CD8-positive, alpha-beta memory T cell (primary cell): ENCODE results near the gene TCF21. TPM values are rescaled to one million over a fixed set of nuclear protein-coding genes. Genes with fewer than 3 reads are reported as not detected.
"Not testable (repeated sequence)": the region's sequence is repeated elsewhere in the genome, so short reads cannot be mapped to it uniquely, and the experiment has no call there.

Source experiments
- CTCF ChIA-PET: fragments of 350-600 bp; sonication (Branson Sonifier 250); formaldehyde crosslinking; loops from one replicate; lab custom pipeline; 2021; ENCODE audit warnings: antibody characterized with exemption; lab: Charles Lee
- POLR2A ChIA-PET: fragments of 350-600 bp; sonication (Branson Sonifier 250); formaldehyde crosslinking; loops from one replicate; lab custom pipeline; 2021; ENCODE audit warnings: antibody characterized with exemption; lab: Charles Lee
- DNase-seq, 5 donors: peaks; one replicate each; pipeline versions ENCODE4 v3.0.0 to v3.0.0-alpha.2; 2020 to 2022; ENCODE audit warnings: mixed read lengths in 1 of 5
- H3K27ac ChIP-seq: one replicate; pipeline ENCODE4 v1.7.0; 2013; ENCODE audit warnings: low read depth, mild to moderate bottlenecking, low read length, moderate library complexity
- H3K27me3 ChIP-seq: 2 replicates; pipeline ENCODE4 v1.7.0; 2013; ENCODE audit warnings: low read length, mild to moderate bottlenecking; ENCODE audit not compliant: insufficient read depth, poor library complexity, severe bottlenecking
- H3K36me3 ChIP-seq: 2 replicates; pipeline ENCODE4 v1.7.0; 2013; ENCODE audit warnings: mild to moderate bottlenecking, low read length, moderate library complexity; ENCODE audit not compliant: insufficient read depth
- H3K4me1 ChIP-seq: 2 replicates; pipeline ENCODE4 v1.7.0; 2013; ENCODE audit warnings: mild to moderate bottlenecking, low read length, moderate library complexity; ENCODE audit not compliant: insufficient read depth
- H3K4me3 ChIP-seq: 2 replicates; pipeline ENCODE4 v1.7.0; 2013; ENCODE audit warnings: mild to moderate bottlenecking, low read length
- H3K9me3 ChIP-seq: 2 replicates; pipeline ENCODE4 v1.7.0; 2013; ENCODE audit warnings: mild to moderate bottlenecking, low read length
- H3K27ac Mint-ChIP-seq, 8 donors: one replicate each; pipeline ENCODE4 v1.8.0; 2020 to 2021; ENCODE audit warnings: mixed read lengths in 8 of 8, mild to moderate bottlenecking in 6 of 8, inconsistent platforms in 3 of 8, moderate library complexity in 3 of 8
- H3K27me3 Mint-ChIP-seq, 2 donors: one replicate each; pipeline ENCODE4 v1.8.0; 2020 to 2021; ENCODE audit warnings: mixed read lengths in 2 of 2, mild to moderate bottlenecking in 1 of 2, moderate library complexity in 1 of 2
- H3K36me3 Mint-ChIP-seq, 3 donors: one replicate each; pipeline ENCODE4 v1.8.0; 2020 to 2021; ENCODE audit warnings: mixed read lengths in 3 of 3, inconsistent platforms in 1 of 3, mild to moderate bottlenecking in 1 of 3
- H3K4me1 Mint-ChIP-seq, 3 donors: one replicate each; pipeline ENCODE4 v1.8.0; 2020 to 2021; ENCODE audit warnings: mixed read lengths in 3 of 3, inconsistent platforms in 1 of 3, mild to moderate bottlenecking in 1 of 3
- H3K4me3 Mint-ChIP-seq, 7 donors: one replicate each; pipeline ENCODE4 v1.8.0; 2020 to 2021; ENCODE audit warnings: mixed read lengths in 7 of 7, mild to moderate bottlenecking in 6 of 7, moderate library complexity in 4 of 7, inconsistent platforms in 2 of 7
- H3K9me3 Mint-ChIP-seq, 5 donors: one replicate each; pipeline ENCODE4 v1.8.0; 2020 to 2022; ENCODE audit warnings: mixed read lengths in 5 of 5, mild to moderate bottlenecking in 3 of 5, moderate library complexity in 2 of 5, inconsistent platforms in 1 of 5
- polyA plus RNA-seq: library from polyadenylated mRNA; unstranded; fragments of 300-500 nt; fragmentation: Illumina TruSeq; gene quantifications from one replicate; pipeline ENCODE4 v1.2.3, GENCODE V29; 2021
- total RNA-seq, 2 experiments: library from RNA; stranded (reverse); gene quantifications; one replicate each; pipeline ENCODE4 v1.2.3, GENCODE V29; 2021

TCF21 gene
- total and polyA plus RNA-seq, 3 experiments from 2014 or later, result not detected

- H3K36me3 Mint-ChIP-seq, result no peaks in the 10 kb centered on the region
These were observed 32.9 kb upstream of the TCF21 start for GRCh38 chr6:133855991-133856370.

GRCh38 chr6:133856911-133857310, 32.0 kb upstream of the TCF21 start:
- Mint-ChIP-seq H3K4me1 (peaks cover 4 to 16% (median 6%) of the 10 kb centered on the region in 3 donors), H3K9me3 (peaks cover 7 to 21% (median 14%) of the 10 kb centered on the region in 5 donors), H3K27me3 (peaks cover 33 to 66% of the 10 kb centered on the region in 2 donors), H3K36me3 (no peaks in the 10 kb centered on the region), H3K4me3 (no peak overlapping the region), H3K27ac (no peak overlapping the region)
- Histone ChIP-seq H3K4me3 (no peak overlapping the region), H3K27ac (no peak overlapping the region), H3K27me3 (peaks cover 19% of the 10 kb centered on the region), H3K36me3 (no peaks in the 10 kb centered on the region), H3K9me3 (no peaks in the 10 kb centered on the region), H3K4me1 (no peaks in the 10 kb centered on the region)
- no peak for DNase-seq
- CTCF ChIA-PET, result no interaction called here
- POLR2A ChIA-PET, result no interaction called here

More at GRCh38 chr6:133855991-133856370, 32.9 kb upstream of the TCF21 start:
- DNase-seq, result no peak
- peaks cover 34 to 65% of the 10 kb centered on the region in 2 donors for H3K27me3 Mint-ChIP-seq
- Histone ChIP-seq H3K36me3 (no peaks in the 10 kb centered on the region), H3K4me3 (no peak overlapping the region), H3K27ac (no peak overlapping the region), H3K9me3 (no peaks in the 10 kb centered on the region), H3K27me3 (peaks cover 19% of the 10 kb centered on the region), H3K4me1 (no peaks in the 10 kb centered on the region)
- H3K27ac Mint-ChIP-seq, result no peak overlapping the region
- peaks cover 4 to 16% (median 6%) of the 10 kb centered on the region in 3 donors for H3K4me1 Mint-ChIP-seq
- H3K4me3 Mint-ChIP-seq, result no peak overlapping the region
- POLR2A ChIA-PET, result no interaction called here
- CTCF ChIA-PET, result no interaction called here
- H3K9me3 Mint-ChIP-seq, result peaks cover 5 to 13% (median 8%) of the 10 kb centered on the region in 5 donors

GRCh38 chr6:133857696-133858095, 31.2 kb upstream of the TCF21 start:
- Mint-ChIP-seq H3K9me3 (peaks cover 13 to 28% (median 22%) of the 10 kb centered on the region in 5 donors), H3K27ac (no peak overlapping the region), H3K4me1 (peaks cover 4 to 16% (median 6%) of the 10 kb centered on the region in 3 donors), H3K36me3 (peaks cover 0 to 2% (median 0%) of the 10 kb centered on the region in 3 donors), H3K27me3 (peaks cover 33 to 68% of the 10 kb centered on the region in 2 donors), H3K4me3 (no peak overlapping the region)
- no peaks in the 10 kb centered on the region for H3K9me3 ChIP-seq
- ChIA-PET CTCF (no interaction called here), POLR2A (no interaction called here)
- DNase-seq, result no peak
- H3K27me3 ChIP-seq, result peaks cover 19% of the 10 kb centered on the region
- H3K27ac ChIP-seq, result no peak overlapping the region
- H3K36me3 ChIP-seq, result no peaks in the 10 kb centered on the region
- no peaks in the 10 kb centered on the region for H3K4me1 ChIP-seq
- no peak overlapping the region for H3K4me3 ChIP-seq

- H3K27ac ChIP-seq, H3K27me3 ChIP-seq, H3K4me1 ChIP-seq, H3K4me3 ChIP-seq, H3K4me1 Mint-ChIP-seq, H3K36me3 ChIP-seq, CTCF ChIA-PET, H3K36me3 Mint-ChIP-seq, POLR2A ChIA-PET, DNase-seq, H3K27ac Mint-ChIP-seq, H3K4me3 Mint-ChIP-seq, H3K9me3 ChIP-seq: not testable (repeated sequence)
- Mint-ChIP-seq H3K9me3 (peaks cover 22 to 48% (median 39%) of the 10 kb centered on the region in 5 donors), H3K27me3 (peaks cover 13 to 67% of the 10 kb centered on the region in 2 donors)
These were observed 27.6 kb upstream of the TCF21 start for GRCh38 chr6:133861337-133861736.

- Mint-ChIP-seq H3K9me3 (peaks cover 22 to 48% (median 39%) of the 10 kb centered on the region in 5 donors), H3K36me3 (peaks cover 0 to 2% (median 0%) of the 10 kb centered on the region in 3 donors), H3K27ac (no peak overlapping the region), H3K4me1 (no peaks in the 10 kb centered on the region), H3K4me3 (no peak overlapping the region), H3K27me3 (peaks cover 11 to 72% of the 10 kb centered on the region in 2 donors)
- no peak overlapping the region for H3K27ac ChIP-seq
- H3K27me3 ChIP-seq, result peaks cover 2% of the 10 kb centered on the region
- H3K36me3 ChIP-seq, result no peaks in the 10 kb centered on the region
- DNase-seq, result no peak
- ChIA-PET CTCF (no interaction called here), POLR2A (no interaction called here)
- peaks cover 4% of the 10 kb centered on the region for H3K9me3 ChIP-seq
- no peaks in the 10 kb centered on the region for H3K4me1 ChIP-seq
- H3K4me3 ChIP-seq, result no peak overlapping the region
These were observed 25.7 kb upstream of the TCF21 start for GRCh38 chr6:133863228-133863627.

- Histone ChIP-seq H3K9me3 (peaks cover 4% of the 10 kb centered on the region), H3K4me1 (no peaks in the 10 kb centered on the region), H3K27ac (no peak overlapping the region), H3K36me3 (no peaks in the 10 kb centered on the region), H3K4me3 (no peak overlapping the region), H3K27me3 (no peaks in the 10 kb centered on the region)
- peaks cover 0 to 2% (median 0%) of the 10 kb centered on the region in 3 donors for H3K36me3 Mint-ChIP-seq
- peaks cover 24 to 38% (median 32%) of the 10 kb centered on the region in 5 donors for H3K9me3 Mint-ChIP-seq
- H3K4me3 Mint-ChIP-seq, result no peak overlapping the region
- CTCF ChIA-PET, result no interaction called here
- H3K27ac Mint-ChIP-seq, result no peak overlapping the region
- POLR2A ChIA-PET, result no interaction called here
- DNase-seq, result no peak
- H3K27me3 Mint-ChIP-seq, result peaks cover 5 to 63% of the 10 kb centered on the region in 2 donors
- no peaks in the 10 kb centered on the region for H3K4me1 Mint-ChIP-seq
These were observed 23.2 kb upstream of the TCF21 start for GRCh38 chr6:133865680-133866079.

- no peaks in the 10 kb centered on the region for H3K4me1 Mint-ChIP-seq
- CTCF ChIA-PET, result no interaction called here
- H3K36me3 Mint-ChIP-seq, result no peaks in the 10 kb centered on the region
- Histone ChIP-seq H3K9me3 (no peaks in the 10 kb centered on the region), H3K4me3 (no peak overlapping the region), H3K27me3 (no peaks in the 10 kb centered on the region), H3K27ac (no peak overlapping the region), H3K4me1 (no peaks in the 10 kb centered on the region), H3K36me3 (no peaks in the 10 kb centered on the region)
- H3K27me3 Mint-ChIP-seq, result peaks cover 2 to 40% of the 10 kb centered on the region in 2 donors
- no peak overlapping the region for H3K4me3 Mint-ChIP-seq
- H3K9me3 Mint-ChIP-seq, result peaks cover 0 to 3% (median 0%) of the 10 kb centered on the region in 5 donors
- POLR2A ChIA-PET, result no interaction called here
- no peak overlapping the region for H3K27ac Mint-ChIP-seq
- DNase-seq, result no peak
These were observed 17.8 kb upstream of the TCF21 start for GRCh38 chr6:133871131-133871530.

- ChIA-PET CTCF (no interaction called here), POLR2A (no interaction called here)
- Histone ChIP-seq H3K9me3 (no peaks in the 10 kb centered on the region), H3K27ac (no peak overlapping the region), H3K4me1 (no peaks in the 10 kb centered on the region), H3K27me3 (peaks cover 3% of the 10 kb centered on the region), H3K36me3 (no peaks in the 10 kb centered on the region), H3K4me3 (no peak overlapping the region)
- Mint-ChIP-seq H3K27me3 (peaks cover 0 to 34% of the 10 kb centered on the region in 2 donors), H3K4me1 (no peaks in the 10 kb centered on the region), H3K9me3 (peaks cover 0 to 3% (median 0%) of the 10 kb centered on the region in 5 donors), H3K36me3 (no peaks in the 10 kb centered on the region), H3K27ac (no peak overlapping the region), H3K4me3 (no peak overlapping the region)
- no peak for DNase-seq
These were observed 15.4 kb upstream of the TCF21 start for GRCh38 chr6:133873538-133873937.
